Liver (tissue), 9 donors: Measurements from ENCODE around the gene HOXB5. TPM values are rescaled to one million over a fixed set of nuclear protein-coding genes. Genes with fewer than 3 reads are reported as not detected.

ENCODE experiments used
- DNase-seq: peaks from one replicate; pipeline ENCODE4 v3.0.0-alpha.2; 2017; ENCODE audit warnings: low spot score
- H3K27ac ChIP-seq, 2 donors: one replicate each; pipeline ENCODE4 v1.7.0; 2013; ENCODE audit warnings: inconsistent platforms in 2 of 2, low read length in 2 of 2, control low read depth in 1 of 2, low read depth in 1 of 2, mild to moderate bottlenecking in 1 of 2
- H3K27me3 ChIP-seq, 4 donors: one replicate each; pipeline versions ENCODE4 v1.6.1 to v1.7.0; 2013; ENCODE audit warnings: low read length in 3 of 4, inconsistent platforms in 1 of 4, mild to moderate bottlenecking in 1 of 4, moderate library complexity in 1 of 4; ENCODE audit not compliant: control insufficient read depth in 4 of 4, insufficient read depth in 4 of 4
- H3K36me3 ChIP-seq, 4 donors: one replicate each; pipeline versions ENCODE4 v1.6.1 to v1.7.0; 2013; ENCODE audit warnings: low read length in 3 of 4, mild to moderate bottlenecking in 3 of 4, low read depth in 1 of 4, moderate library complexity in 1 of 4; ENCODE audit not compliant: control insufficient read depth in 4 of 4, insufficient read depth in 3 of 4
- H3K4me1 ChIP-seq, 4 donors: one replicate each; pipeline versions ENCODE4 v1.6.1 to v1.7.0; 2013; ENCODE audit warnings: low read length in 3 of 4, mild to moderate bottlenecking in 3 of 4, moderate library complexity in 1 of 4; ENCODE audit not compliant: control insufficient read depth in 4 of 4, insufficient read depth in 4 of 4
- H3K4me3 ChIP-seq, 3 donors: one replicate each; pipeline versions ENCODE4 v1.6.1 to v1.7.0; 2013; ENCODE audit warnings: low read length in 3 of 3, control low read depth in 1 of 3, low read depth in 1 of 3, mild to moderate bottlenecking in 1 of 3
- H3K9ac ChIP-seq, 2 donors: one replicate each; pipeline ENCODE4 v1.7.0; 2013; ENCODE audit warnings: low read length in 2 of 2, mild to moderate bottlenecking in 2 of 2, moderate library complexity in 2 of 2, control low read depth in 1 of 2, low read depth in 1 of 2
- H3K9me3 ChIP-seq, 4 donors: one replicate each; pipeline versions ENCODE4 v1.6.1 to v1.7.0; 2013; ENCODE audit warnings: low read length in 3 of 4; ENCODE audit not compliant: control insufficient read depth in 4 of 4
- ATF3 ChIP-seq: IDR thresholded peaks from 2 replicates; pipeline ENCODE4 v1.6.1; 2016; ENCODE audit warnings: antibody characterized with exemption
- CTCF ChIP-seq: fragments of 150-350 bp; IDR thresholded peaks from 2 replicates; pipeline ENCODE4 v1.5.1; 2017; ENCODE audit warnings: improper control_type of control experiment, low read depth, low read length; ENCODE audit not compliant: missing input control
- FOXA2 ChIP-seq: IDR thresholded peaks from 2 replicates; pipeline ENCODE4 v1.6.1; 2016; ENCODE audit warnings: antibody characterized with exemption
- JUND ChIP-seq, 2 donors: IDR thresholded peaks; 2 replicates each; pipeline ENCODE4 v1.6.1; 2016; ENCODE audit warnings: antibody characterized with exemption in 2 of 2
- NR2F2 ChIP-seq: IDR thresholded peaks from 2 replicates; pipeline ENCODE4 v1.6.1; 2016; ENCODE audit warnings: antibody characterized with exemption
- RAD21 ChIP-seq, 2 donors: IDR thresholded peaks; 2 replicates each; pipeline ENCODE4 v1.6.1; 2016; ENCODE audit warnings: antibody characterized with exemption in 2 of 2, mild to moderate bottlenecking in 2 of 2
- RXRA ChIP-seq, 2 donors: IDR thresholded peaks; 2 replicates each; pipeline ENCODE4 v1.6.1; 2017 to 2018; ENCODE audit warnings: antibody characterized with exemption in 2 of 2, mild to moderate bottlenecking in 1 of 2
- SP1 ChIP-seq: IDR thresholded peaks from 2 replicates; pipeline ENCODE4 v1.6.1; 2018; ENCODE audit warnings: antibody characterized with exemption, mild to moderate bottlenecking
- YY1 ChIP-seq: IDR thresholded peaks from 2 replicates; pipeline ENCODE4 v1.6.1; 2016; ENCODE audit warnings: antibody characterized with exemption, mild to moderate bottlenecking
- ZBTB33 ChIP-seq: IDR thresholded peaks from 2 replicates; pipeline ENCODE4 v1.6.1; 2016; ENCODE audit warnings: antibody characterized with exemption
- WGBS: extraction: QIAGEN DNeasy Blood & Tissue Kit; methylation state at CpG from one replicate; pipeline ENCODE4 v1.1.7; 2013; 5-methylcytosine and 5-hydroxymethylcytosine counted together
- polyA plus RNA-seq, 2 donors: library from polyadenylated mRNA; stranded (reverse) in 1 of 2; unstranded in 1 of 2; fragments of 200-250 nt in 1 of 2; fragments of >200 nt in 1 of 2; fragmentation: Nextera tagmentation in 1 of 2; extraction: Ambion mirVana in 1 of 2; gene quantifications; one replicate each; pipeline versions ENCODE4 v1.2.1 to v1.2.3, GENCODE V29; 2013 to 2015
- total RNA-seq, 2 donors: library from RNA; depleted of rRNA; stranded (reverse); fragments of >200 nt; gene quantifications; one replicate each; pipeline ENCODE4 v1.2.3, GENCODE V29; 2014
- donor health status: healthy.
- donor health status: healthy.
- donor health status: healthy.
- donor health status: healthy.
- donor health status: healthy.

The HOXB5 gene
- total and polyA plus RNA-seq, 4 donors: 0.08 to 0.38 (median 0.36) TPM; not detected in 1

- DNase-seq: no peak
- H3K27ac ChIP-seq: no peak overlapping the region
- no peak for TF ChIP-seq RAD21 (IDR thresholded peaks at IDR 0.05)
- no peak for TF ChIP-seq RXRA (IDR thresholded peaks at IDR 0.05)
- TF ChIP-seq CTCF: no peak
- no peak for TF ChIP-seq SP1
- TF ChIP-seq YY1: no peak
- no peak for TF ChIP-seq FOXA2
- TF ChIP-seq ATF3: no peak
- TF ChIP-seq NR2F2: no peak
- TF ChIP-seq ZBTB33: no peak
- H3K9ac ChIP-seq: no peak overlapping the region
- WGBS: 17% methylated on average over 35 of the region's 35 CpGs
- H3K36me3 ChIP-seq: no peaks in the 10 kb centered on the region
- H3K27me3 ChIP-seq: peaks cover 17 to 56% (median 39%) of the 10 kb centered on the region in 4 donors
- no peaks in the 10 kb centered on the region for H3K9me3 ChIP-seq
- no peak overlapping the region for H3K4me3 ChIP-seq
- peaks cover 0 to 3% (median 0%) of the 10 kb centered on the region in 4 donors for H3K4me1 ChIP-seq
Observed at GRCh38 chr17:48633266-48633677, 39.7 kb upstream of the HOXB5 start.

- TF ChIP-seq JUND (IDR thresholded peaks at IDR 0.05) (no peak), CTCF (no peak)
- H3K4me3 ChIP-seq: no peak overlapping the region
- H3K27ac ChIP-seq: no peak overlapping the region
- WGBS: 30% methylated on average over 7 of the region's 7 CpGs
- no peaks in the 10 kb centered on the region for H3K9me3 ChIP-seq
- H3K4me1 ChIP-seq: peaks cover 0 to 3% (median 0%) of the 10 kb centered on the region in 4 donors
- H3K9ac ChIP-seq: no peak overlapping the region
- H3K36me3 ChIP-seq: no peaks in the 10 kb centered on the region
- H3K27me3 ChIP-seq: peaks cover 17 to 59% (median 41%) of the 10 kb centered on the region in 4 donors
- DNase-seq: no peak
Observed at GRCh38 chr17:48632579-48633265, 39.1 kb upstream of the HOXB5 start.
